ENCODE measurements around the gene YARS1.

The YARS1 gene

GRCh38 chr1:32817159-32817814, at the start of gene YARS1, which contains the start of gene S100PBP:
TSS of gene YARS1 (minus strand) at chr1:32817358. CDS start at chr1:32817244, 114 bp downstream.
TSS of gene S100PBP (plus strand) at chr1:32817653. CDS start at chr1:32826100, 8,447 bp downstream.
- peak within 1 kb of the TSS; percentile 93 to 96 for H3K9ac ChIP-seq (ENCODE audit: low read depth in 1 of 2, low read length in 2 of 2)

GRCh38 chr1:32865639-32866405, 48.7 kb upstream of the YARS1 start:
- Histone ChIP-seq H3K36me3 (ENCODE audit: control insufficient read depth in 2 of 2, insufficient read depth in 2 of 2, low read length in 2 of 2) (peaks cover 7% of the 10 kb centered on the region in 2 donors), H3K4me3 (ENCODE audit: low read length in 2 of 2) (no peak overlapping the region), H3K9me3 (ENCODE audit: control insufficient read depth in 2 of 2, low read length in 2 of 2) (no peaks in the 10 kb centered on the region), H3K27me3 (ENCODE audit: control insufficient read depth in 2 of 2, insufficient read depth in 2 of 2, low read length in 2 of 2) (peaks cover 3 to 7% of the 10 kb centered on the region in 2 donors), H3K9ac (ENCODE audit: low read depth in 1 of 2, low read length in 2 of 2) (no peak overlapping the region), H3K27ac (ENCODE audit: low read depth in 2 of 2, low read length in 2 of 2) (no peak overlapping the region), H3K4me1 (ENCODE audit: control insufficient read depth in 2 of 2, insufficient read depth in 2 of 2, low read length in 2 of 2) (no peaks in the 10 kb centered on the region)

More at GRCh38 chr1:32817159-32817814, at the start of gene YARS1, which contains the start of gene S100PBP:
- peak within 1 kb of the TSS; percentile 97 for H3K4me3 ChIP-seq (ENCODE audit: low read length in 2 of 2)
- no peaks in the 10 kb centered on the region for H3K27me3 ChIP-seq (ENCODE audit: control insufficient read depth in 2 of 2, insufficient read depth in 2 of 2, low read length in 2 of 2)
- H3K27ac ChIP-seq (ENCODE audit: low read depth in 2 of 2, low read length in 2 of 2) = peak within 1 kb of the TSS; percentile 94 to 97
- no peaks in the 10 kb centered on the region for H3K36me3 ChIP-seq (ENCODE audit: control insufficient read depth in 2 of 2, insufficient read depth in 2 of 2, low read length in 2 of 2)
- H3K4me1 ChIP-seq (ENCODE audit: control insufficient read depth in 2 of 2, insufficient read depth in 2 of 2, low read length in 2 of 2) = peaks cover 22 to 24% of the 10 kb centered on the region in 2 donors
- H3K9me3 ChIP-seq (ENCODE audit: control insufficient read depth in 2 of 2, low read length in 2 of 2) = no peaks in the 10 kb centered on the region

- Histone ChIP-seq H3K4me1 (ENCODE audit: control insufficient read depth in 2 of 2, insufficient read depth in 2 of 2, low read length in 2 of 2) (no peaks in the 10 kb centered on the region), H3K27me3 (ENCODE audit: control insufficient read depth in 2 of 2, insufficient read depth in 2 of 2, low read length in 2 of 2) (peaks cover 0 to 1% of the 10 kb centered on the region in 2 donors), H3K27ac (ENCODE audit: low read depth in 2 of 2, low read length in 2 of 2) (no peak overlapping the region), H3K4me3 (ENCODE audit: low read length in 2 of 2) (no peak overlapping the region), H3K9me3 (ENCODE audit: control insufficient read depth in 2 of 2, low read length in 2 of 2) (no peaks in the 10 kb centered on the region), H3K36me3 (ENCODE audit: control insufficient read depth in 2 of 2, insufficient read depth in 2 of 2, low read length in 2 of 2) (peaks cover 7 to 10% of the 10 kb centered on the region in 2 donors), H3K9ac (ENCODE audit: low read depth in 1 of 2, low read length in 2 of 2) (no peak overlapping the region)
Observed at GRCh38 chr1:32864375-32865019, 47.3 kb upstream of the YARS1 start.

- H3K4me3 ChIP-seq (ENCODE audit: low read length in 2 of 2) = no peak overlapping the region
- no peak overlapping the region for H3K27ac ChIP-seq (ENCODE audit: low read depth in 2 of 2, low read length in 2 of 2)
- no peak overlapping the region for H3K9ac ChIP-seq (ENCODE audit: low read depth in 1 of 2, low read length in 2 of 2)
- H3K36me3 ChIP-seq (ENCODE audit: control insufficient read depth in 2 of 2, insufficient read depth in 2 of 2, low read length in 2 of 2) = peaks cover 7 to 14% of the 10 kb centered on the region in 2 donors
- no peaks in the 10 kb centered on the region for H3K4me1 ChIP-seq (ENCODE audit: control insufficient read depth in 2 of 2, insufficient read depth in 2 of 2, low read length in 2 of 2)
- H3K27me3 ChIP-seq (ENCODE audit: control insufficient read depth in 2 of 2, insufficient read depth in 2 of 2, low read length in 2 of 2) = no peaks in the 10 kb centered on the region
- H3K9me3 ChIP-seq (ENCODE audit: control insufficient read depth in 2 of 2, low read length in 2 of 2) = no peaks in the 10 kb centered on the region
Observed at GRCh38 chr1:32863881-32864245, 46.7 kb upstream of the YARS1 start.

GRCh38 chr1:32863218-32863880, 46.2 kb upstream of the YARS1 start:
- no peak overlapping the region for H3K27ac ChIP-seq (ENCODE audit: low read depth in 2 of 2, low read length in 2 of 2)

GRCh38 chr1:32861904-32862695, 44.9 kb upstream of the YARS1 start:
- H3K4me3 ChIP-seq (ENCODE audit: low read length in 2 of 2) = no peak overlapping the region
- H3K27me3 ChIP-seq (ENCODE audit: control insufficient read depth in 2 of 2, insufficient read depth in 2 of 2, low read length in 2 of 2) = no peaks in the 10 kb centered on the region
- H3K27ac ChIP-seq (ENCODE audit: low read depth in 2 of 2, low read length in 2 of 2) = no peak overlapping the region
- no peaks in the 10 kb centered on the region for H3K4me1 ChIP-seq (ENCODE audit: control insufficient read depth in 2 of 2, insufficient read depth in 2 of 2, low read length in 2 of 2)
- peaks cover 9 to 24% of the 10 kb centered on the region in 2 donors for H3K36me3 ChIP-seq (ENCODE audit: control insufficient read depth in 2 of 2, insufficient read depth in 2 of 2, low read length in 2 of 2)
- no peaks in the 10 kb centered on the region for H3K9me3 ChIP-seq (ENCODE audit: control insufficient read depth in 2 of 2, low read length in 2 of 2)
- H3K9ac ChIP-seq (ENCODE audit: low read depth in 1 of 2, low read length in 2 of 2) = no peak overlapping the region

More at GRCh38 chr1:32863218-32863880, 46.2 kb upstream of the YARS1 start:
- Histone ChIP-seq H3K9me3 (ENCODE audit: control insufficient read depth in 2 of 2, low read length in 2 of 2) (no peaks in the 10 kb centered on the region), H3K27me3 (ENCODE audit: control insufficient read depth in 2 of 2, insufficient read depth in 2 of 2, low read length in 2 of 2) (no peaks in the 10 kb centered on the region), H3K36me3 (ENCODE audit: control insufficient read depth in 2 of 2, insufficient read depth in 2 of 2, low read length in 2 of 2) (peaks cover 7 to 18% of the 10 kb centered on the region in 2 donors), H3K4me3 (ENCODE audit: low read length in 2 of 2) (no peak overlapping the region), H3K4me1 (ENCODE audit: control insufficient read depth in 2 of 2, insufficient read depth in 2 of 2, low read length in 2 of 2) (no peaks in the 10 kb centered on the region), H3K9ac (ENCODE audit: low read depth in 1 of 2, low read length in 2 of 2) (no peak overlapping the region)

GRCh38 chr1:32860566-32860965, 43.4 kb upstream of the YARS1 start:
- Histone ChIP-seq H3K4me3 (ENCODE audit: low read length in 2 of 2) (no peak overlapping the region), H3K27ac (ENCODE audit: low read depth in 2 of 2, low read length in 2 of 2) (no peak overlapping the region), H3K9ac (ENCODE audit: low read depth in 1 of 2, low read length in 2 of 2) (no peak overlapping the region), H3K36me3 (ENCODE audit: control insufficient read depth in 2 of 2, insufficient read depth in 2 of 2, low read length in 2 of 2) (peaks cover 16 to 33% of the 10 kb centered on the region in 2 donors), H3K9me3 (ENCODE audit: control insufficient read depth in 2 of 2, low read length in 2 of 2) (no peaks in the 10 kb centered on the region), H3K4me1 (ENCODE audit: control insufficient read depth in 2 of 2, insufficient read depth in 2 of 2, low read length in 2 of 2) (peaks cover 0 to 2% of the 10 kb centered on the region in 2 donors), H3K27me3 (ENCODE audit: control insufficient read depth in 2 of 2, insufficient read depth in 2 of 2, low read length in 2 of 2) (no peaks in the 10 kb centered on the region)

GRCh38 chr1:32859915-32860314, 42.8 kb upstream of the YARS1 start:
- H3K27ac ChIP-seq (ENCODE audit: low read depth in 2 of 2, low read length in 2 of 2) = no peak overlapping the region
- peaks cover 16 to 39% of the 10 kb centered on the region in 2 donors for H3K36me3 ChIP-seq (ENCODE audit: control insufficient read depth in 2 of 2, insufficient read depth in 2 of 2, low read length in 2 of 2)
- no peaks in the 10 kb centered on the region for H3K27me3 ChIP-seq (ENCODE audit: control insufficient read depth in 2 of 2, insufficient read depth in 2 of 2, low read length in 2 of 2)
- H3K4me1 ChIP-seq (ENCODE audit: control insufficient read depth in 2 of 2, insufficient read depth in 2 of 2, low read length in 2 of 2) = peaks cover 0 to 2% of the 10 kb centered on the region in 2 donors
- H3K9me3 ChIP-seq (ENCODE audit: control insufficient read depth in 2 of 2, low read length in 2 of 2) = no peaks in the 10 kb centered on the region
- H3K9ac ChIP-seq (ENCODE audit: low read depth in 1 of 2, low read length in 2 of 2) = no peak overlapping the region
- H3K4me3 ChIP-seq (ENCODE audit: low read length in 2 of 2) = no peak overlapping the region

GRCh38 chr1:32858791-32859190, 41.6 kb upstream of the YARS1 start:
- Histone ChIP-seq H3K9ac (ENCODE audit: low read depth in 1 of 2, low read length in 2 of 2) (no peak overlapping the region), H3K27ac (ENCODE audit: low read depth in 2 of 2, low read length in 2 of 2) (no peak overlapping the region), H3K4me1 (ENCODE audit: control insufficient read depth in 2 of 2, insufficient read depth in 2 of 2, low read length in 2 of 2) (peaks cover 0 to 2% of the 10 kb centered on the region in 2 donors), H3K9me3 (ENCODE audit: control insufficient read depth in 2 of 2, low read length in 2 of 2) (no peaks in the 10 kb centered on the region), H3K36me3 (ENCODE audit: control insufficient read depth in 2 of 2, insufficient read depth in 2 of 2, low read length in 2 of 2) (peaks cover 16 to 48% of the 10 kb centered on the region in 2 donors), H3K27me3 (ENCODE audit: control insufficient read depth in 2 of 2, insufficient read depth in 2 of 2, low read length in 2 of 2) (no peaks in the 10 kb centered on the region), H3K4me3 (ENCODE audit: low read length in 2 of 2) (no peak overlapping the region)
